Right atrium auricular region (tissue), 2 donors: ENCODE results near the gene CD44. TPM values are rescaled to one million over a fixed set of nuclear protein-coding genes. Genes with fewer than 3 reads are reported as not detected.

Experiments used
- DNase-seq: peaks from one replicate; pipeline ENCODE4 v3.0.0-alpha.2; 2019; ENCODE audit warnings: low spot score
- H3K27ac ChIP-seq, 2 donors: fragments of 200-600 bp; sonication (generic); 1 replicate in 1 of 2; 2 replicates in 1 of 2; pipeline ENCODE4 v1.5.1; 2016 to 2019
- H3K27me3 ChIP-seq, 2 donors: fragments of 200-600 bp; sonication (generic); one replicate each; pipeline versions ENCODE4 v1.5.1 to v1.6.0; 2017 to 2019
- H3K36me3 ChIP-seq: fragments of 200-600 bp; sonication (generic); one replicate; pipeline ENCODE4 v1.5.1; 2016
- H3K4me1 ChIP-seq, 2 donors: fragments of 200-600 bp; sonication (generic); one replicate each; pipeline versions ENCODE4 v1.5.1 to v1.6.0; 2017 to 2019
- H3K4me3 ChIP-seq, 2 donors: fragments of 200-600 bp; sonication (generic); 1 replicate in 1 of 2; 2 replicates in 1 of 2; pipeline ENCODE4 v1.5.1; 2017 to 2019; ENCODE audit warnings: mild to moderate bottlenecking in 1 of 2, moderate library complexity in 1 of 2
- H3K9me3 ChIP-seq, 2 donors: fragments of 200-600 bp; sonication (generic); one replicate each; pipeline ENCODE4 v1.5.1; 2019
- total RNA-seq, 2 donors: library from RNA; depleted of rRNA; stranded (reverse); fragments of >200 nt; gene quantifications; one replicate each; pipeline ENCODE4 v1.1.0, GENCODE V29; 2016
- TF ChIP-seq, protein P1 (sequence below), 2 donors: fragments of 200-600 bp; sonication (generic); IDR thresholded peaks; one replicate each; pipeline ENCODE4 v1.5.1; 2019; ENCODE audit warnings: antibody characterized with exemption in 2 of 2

Gene CD44
- total RNA-seq, 2 donors from 2014 or later = 26.8 to 37.3 TPM

- H3K4me1 ChIP-seq = peaks cover 0 to 23% of the 10 kb centered on the region in 2 donors
- no peaks in the 10 kb centered on the region for H3K27me3 ChIP-seq
- no peak for DNase-seq
- no peaks in the 10 kb centered on the region for H3K9me3 ChIP-seq
- no peak overlapping the region for H3K4me3 ChIP-seq
- no peak overlapping the region for H3K27ac ChIP-seq
- H3K36me3 ChIP-seq = no peaks in the 10 kb centered on the region
- TF ChIP-seq, protein P1, sequence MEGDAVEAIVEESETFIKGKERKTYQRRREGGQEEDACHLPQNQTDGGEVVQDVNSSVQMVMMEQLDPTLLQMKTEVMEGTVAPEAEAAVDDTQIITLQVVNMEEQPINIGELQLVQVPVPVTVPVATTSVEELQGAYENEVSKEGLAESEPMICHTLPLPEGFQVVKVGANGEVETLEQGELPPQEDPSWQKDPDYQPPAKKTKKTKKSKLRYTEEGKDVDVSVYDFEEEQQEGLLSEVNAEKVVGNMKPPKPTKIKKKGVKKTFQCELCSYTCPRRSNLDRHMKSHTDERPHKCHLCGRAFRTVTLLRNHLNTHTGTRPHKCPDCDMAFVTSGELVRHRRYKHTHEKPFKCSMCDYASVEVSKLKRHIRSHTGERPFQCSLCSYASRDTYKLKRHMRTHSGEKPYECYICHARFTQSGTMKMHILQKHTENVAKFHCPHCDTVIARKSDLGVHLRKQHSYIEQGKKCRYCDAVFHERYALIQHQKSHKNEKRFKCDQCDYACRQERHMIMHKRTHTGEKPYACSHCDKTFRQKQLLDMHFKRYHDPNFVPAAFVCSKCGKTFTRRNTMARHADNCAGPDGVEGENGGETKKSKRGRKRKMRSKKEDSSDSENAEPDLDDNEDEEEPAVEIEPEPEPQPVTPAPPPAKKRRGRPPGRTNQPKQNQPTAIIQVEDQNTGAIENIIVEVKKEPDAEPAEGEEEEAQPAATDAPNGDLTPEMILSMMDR (IDR thresholded peaks at IDR 0.05) = no peak
These were observed 23.9 kb upstream of the CD44 start for GRCh38 chr11:35114906-35115687.

DNA sequence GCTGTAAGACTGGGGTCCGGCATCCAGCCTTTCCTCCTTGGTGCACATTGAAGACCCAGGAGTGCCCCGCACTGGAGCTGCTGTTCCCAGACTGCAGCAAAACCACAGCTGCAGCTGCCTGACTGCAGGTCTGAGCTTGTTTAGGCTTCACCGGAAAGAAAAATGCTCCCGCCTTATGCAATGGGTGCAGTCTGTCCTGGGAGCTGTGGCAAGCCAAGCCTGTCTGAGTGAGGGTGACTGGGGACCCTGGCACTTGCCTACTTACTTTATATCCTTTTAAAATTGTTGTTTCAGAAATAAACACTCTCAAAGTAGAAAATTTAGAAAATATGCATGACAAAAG, 23.3 kb upstream of the CD44 start:
- no peak for DNase-seq
- H3K27me3 ChIP-seq = no peaks in the 10 kb centered on the region

GRCh38 chr11:35116245-35116644, 22.7 kb upstream of the CD44 start:
- Histone ChIP-seq H3K4me1 (peaks cover 0 to 18% of the 10 kb centered on the region in 2 donors), H3K27ac (no peak overlapping the region)
- DNase-seq = no peak

More for the DNA sequence above, 23.3 kb upstream of the CD44 start:
- Histone ChIP-seq H3K9me3 (no peaks in the 10 kb centered on the region), H3K36me3 (no peaks in the 10 kb centered on the region), H3K4me1 (peaks cover 0 to 23% of the 10 kb centered on the region in 2 donors), H3K27ac (no peak overlapping the region), H3K4me3 (no peak overlapping the region)
- TF ChIP-seq, protein P1 (IDR thresholded peaks at IDR 0.05) = no peak

GRCh38 chr11:35116762-35117640, 22.0 kb upstream of the CD44 start:
- Histone ChIP-seq H3K36me3 (no peaks in the 10 kb centered on the region), H3K27ac (peak overlapping the region in 1 of 2 donors; percentile 2), H3K9me3 (no peaks in the 10 kb centered on the region), H3K4me1 (peaks cover 0 to 11% of the 10 kb centered on the region in 2 donors), H3K4me3 (no peak overlapping the region), H3K27me3 (no peaks in the 10 kb centered on the region)
- no peak for DNase-seq
- TF ChIP-seq, protein P1 (IDR thresholded peaks at IDR 0.05) = no peak

More at GRCh38 chr11:35116245-35116644, 22.7 kb upstream of the CD44 start:
- H3K36me3 ChIP-seq = no peaks in the 10 kb centered on the region
- TF ChIP-seq, protein P1 (IDR thresholded peaks at IDR 0.05) = no peak
- H3K4me3 ChIP-seq = no peak overlapping the region
- no peaks in the 10 kb centered on the region for H3K27me3 ChIP-seq
- no peaks in the 10 kb centered on the region for H3K9me3 ChIP-seq

GRCh38 chr11:35118906-35119305, 20.1 kb upstream of the CD44 start:
- no peak for DNase-seq
- Histone ChIP-seq H3K4me1 (peaks cover 0 to 11% of the 10 kb centered on the region in 2 donors), H3K36me3 (no peaks in the 10 kb centered on the region), H3K4me3 (no peak overlapping the region), H3K9me3 (no peaks in the 10 kb centered on the region), H3K27me3 (no peaks in the 10 kb centered on the region), H3K27ac (no peak overlapping the region)
- TF ChIP-seq, protein P1 (IDR thresholded peaks at IDR 0.05) = no peak
